GM23338 (cell line): ENCODE data around the gene PLA2R1. TPM values are rescaled to one million over a fixed set of nuclear protein-coding genes. Genes with fewer than 3 reads are reported as not detected.
"Not testable (repeated sequence)": the region's sequence is repeated elsewhere in the genome, so short reads cannot be mapped to it uniquely, and the experiment has no call there.

Experiments
- ATAC-seq: fragments of 200-7000 bp; cut with Tn5 transposase; 3 replicates; pipeline ENCODE4 v1.9.1; 2020
- DNase-seq: peaks from one replicate; pipeline ENCODE4 v3.0.0-alpha.2; 2015; ENCODE audit warnings: low spot score
- H2AFZ ChIP-seq: fragments of 200-600 bp; sonication (generic); 2 replicates; pipeline ENCODE4 v1.8.0; 2016; ENCODE audit warnings: antibody characterized with exemption, mild to moderate bottlenecking, moderate library complexity
- H3F3A ChIP-seq: fragments of 200-600 bp; sonication (generic); replicated peaks from 2 replicates; pipeline ENCODE4 v1.8.0; 2017; ENCODE audit warnings: antibody characterized with exemption, mixed run types, low read depth
- H3K27ac ChIP-seq: fragments of 200-600 bp; sonication (generic); 2 replicates; pipeline ENCODE4 v1.6.1; 2016; ENCODE audit warnings: low read depth
- H3K27me3 ChIP-seq: fragments of 200-600 bp; sonication (generic); 2 replicates; pipeline ENCODE4 v1.8.0; 2016; ENCODE audit warnings: mild to moderate bottlenecking, mixed run types, moderate library complexity; ENCODE audit not compliant: insufficient read depth
- H3K36me3 ChIP-seq: fragments of 200-600 bp; sonication (generic); 2 replicates; pipeline ENCODE4 v1.8.0; 2016; ENCODE audit warnings: mild to moderate bottlenecking; ENCODE audit not compliant: insufficient read depth
- H3K4me1 ChIP-seq: fragments of 200-600 bp; sonication (generic); 2 replicates; pipeline ENCODE4 v1.8.0; 2016; ENCODE audit warnings: mild to moderate bottlenecking, moderate library complexity; ENCODE audit not compliant: insufficient read depth
- H3K4me2 ChIP-seq: fragments of 200-600 bp; sonication (generic); 2 replicates; pipeline ENCODE4 v1.7.1; 2017; ENCODE audit warnings: mixed run types
- H3K4me3 ChIP-seq: fragments of 200-600 bp; sonication (generic); 2 replicates; pipeline ENCODE4 v1.6.1; 2016; ENCODE audit warnings: mixed run types
- H3K79me2 ChIP-seq: fragments of 200-600 bp; sonication (generic); replicated peaks from 2 replicates; pipeline ENCODE4 v1.8.0; 2017; ENCODE audit warnings: mild to moderate bottlenecking; ENCODE audit not compliant: insufficient read depth
- H3K9me2 ChIP-seq: fragments of 200-600 bp; sonication (generic); 2 replicates; pipeline ENCODE4 v1.8.0; 2017; ENCODE audit not compliant: insufficient read depth
- H4K20me1 ChIP-seq: fragments of 200-600 bp; sonication (generic); replicated peaks from 2 replicates; pipeline ENCODE4 v1.8.0; 2017; ENCODE audit warnings: mild to moderate bottlenecking; ENCODE audit not compliant: insufficient read depth
- H3K27ac Mint-ChIP-seq: 2 replicates; pipeline ENCODE4 v1.8.0; 2020; ENCODE audit warnings: inconsistent platforms, mild to moderate bottlenecking, moderate library complexity, mixed read lengths
- H3K27me3 Mint-ChIP-seq: 3 replicates; pipeline ENCODE4 v1.8.0; 2022; ENCODE audit warnings: low read depth, mild to moderate bottlenecking, moderate library complexity, mixed read lengths, inconsistent platforms; ENCODE audit not compliant: insufficient read depth, poor library complexity
- H3K36me3 Mint-ChIP-seq: 3 replicates; pipeline ENCODE4 v1.8.0; 2021; ENCODE audit warnings: low read depth, mild to moderate bottlenecking, inconsistent platforms, moderate library complexity, mixed read lengths
- H3K4me1 Mint-ChIP-seq: 3 replicates; pipeline ENCODE4 v1.8.0; 2020; ENCODE audit warnings: mild to moderate bottlenecking, inconsistent platforms, mixed read lengths
- H3K4me3 Mint-ChIP-seq: 3 replicates; pipeline ENCODE4 v1.8.0; 2021; ENCODE audit warnings: moderate library complexity, mild to moderate bottlenecking, inconsistent platforms, mixed read lengths
- H3K9me3 Mint-ChIP-seq: 3 replicates; pipeline ENCODE4 v1.8.0; 2020; ENCODE audit warnings: moderate library complexity, mild to moderate bottlenecking, inconsistent platforms, mixed read lengths
- polyA plus RNA-seq: library from polyadenylated mRNA; unstranded; fragments of >200 nt; fragmentation: Nextera tagmentation; extraction: Ambion mirVana; gene quantifications from 2 replicates; pipeline ENCODE4 v1.2.1, GENCODE V29; 2016
- total RNA-seq: library from RNA; depleted of rRNA; stranded (reverse); fragments of >200 nt; shearing (Covaris generic); gene quantifications from 2 replicates; pipeline ENCODE4 v1.2.3, GENCODE V29; 2014
- TF ChIP-seq, protein P1 (sequence below): fragments of 250-450 bp; sonication (Bioruptor Pico); IDR thresholded peaks from 2 replicates; pipeline ENCODE4 v1.5.0; 2020; ENCODE audit warnings: mild to moderate bottlenecking, moderate library complexity
- TF ChIP-seq, protein P2 (sequence below): IDR thresholded peaks from one replicate; pipeline ENCODE4 v1.6.1; 2018; ENCODE audit warnings: antibody characterized with exemption; ENCODE audit not compliant: unreplicated experiment

PLA2R1 gene
- total and polyA plus RNA-seq, 2 experiments from 2014 or later = 0.57 to 1.2 TPM

DNA sequence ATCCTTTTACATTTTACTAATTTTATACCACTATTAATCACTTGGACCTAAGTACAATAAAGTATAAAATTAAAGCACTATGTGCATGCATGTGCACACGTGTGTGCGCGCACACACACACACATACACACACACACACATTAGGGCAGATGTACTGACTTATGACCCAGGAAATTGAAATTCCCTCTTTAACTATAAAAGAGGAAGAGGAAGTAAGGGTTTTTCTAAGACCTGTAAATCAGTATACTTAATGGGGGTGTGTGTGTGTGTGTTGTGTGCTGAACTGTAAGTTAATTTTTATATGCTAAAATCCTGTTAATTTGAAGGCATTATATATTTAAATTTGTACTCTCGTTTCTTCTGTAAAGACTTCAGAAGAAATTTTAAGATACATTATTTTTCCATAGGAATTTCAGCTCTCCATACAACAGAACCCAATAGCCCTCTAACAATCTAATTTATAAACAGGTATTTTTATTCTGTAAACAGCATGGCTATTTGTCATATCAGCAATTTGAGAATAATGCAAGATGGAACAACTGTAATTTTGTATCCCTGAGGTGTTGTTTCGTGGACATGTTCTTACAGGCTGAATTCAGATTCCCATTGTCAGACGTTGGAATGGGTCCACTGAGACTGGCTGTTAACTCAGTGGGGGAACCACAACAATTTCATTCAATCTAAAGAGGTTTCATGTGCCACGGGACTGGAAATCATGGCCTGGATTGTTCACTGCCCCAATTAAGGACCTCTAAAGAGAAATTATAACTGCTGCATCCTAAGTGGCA is 90.9 kb downstream of the PLA2R1 start (continued):
- TF ChIP-seq, protein P1, sequence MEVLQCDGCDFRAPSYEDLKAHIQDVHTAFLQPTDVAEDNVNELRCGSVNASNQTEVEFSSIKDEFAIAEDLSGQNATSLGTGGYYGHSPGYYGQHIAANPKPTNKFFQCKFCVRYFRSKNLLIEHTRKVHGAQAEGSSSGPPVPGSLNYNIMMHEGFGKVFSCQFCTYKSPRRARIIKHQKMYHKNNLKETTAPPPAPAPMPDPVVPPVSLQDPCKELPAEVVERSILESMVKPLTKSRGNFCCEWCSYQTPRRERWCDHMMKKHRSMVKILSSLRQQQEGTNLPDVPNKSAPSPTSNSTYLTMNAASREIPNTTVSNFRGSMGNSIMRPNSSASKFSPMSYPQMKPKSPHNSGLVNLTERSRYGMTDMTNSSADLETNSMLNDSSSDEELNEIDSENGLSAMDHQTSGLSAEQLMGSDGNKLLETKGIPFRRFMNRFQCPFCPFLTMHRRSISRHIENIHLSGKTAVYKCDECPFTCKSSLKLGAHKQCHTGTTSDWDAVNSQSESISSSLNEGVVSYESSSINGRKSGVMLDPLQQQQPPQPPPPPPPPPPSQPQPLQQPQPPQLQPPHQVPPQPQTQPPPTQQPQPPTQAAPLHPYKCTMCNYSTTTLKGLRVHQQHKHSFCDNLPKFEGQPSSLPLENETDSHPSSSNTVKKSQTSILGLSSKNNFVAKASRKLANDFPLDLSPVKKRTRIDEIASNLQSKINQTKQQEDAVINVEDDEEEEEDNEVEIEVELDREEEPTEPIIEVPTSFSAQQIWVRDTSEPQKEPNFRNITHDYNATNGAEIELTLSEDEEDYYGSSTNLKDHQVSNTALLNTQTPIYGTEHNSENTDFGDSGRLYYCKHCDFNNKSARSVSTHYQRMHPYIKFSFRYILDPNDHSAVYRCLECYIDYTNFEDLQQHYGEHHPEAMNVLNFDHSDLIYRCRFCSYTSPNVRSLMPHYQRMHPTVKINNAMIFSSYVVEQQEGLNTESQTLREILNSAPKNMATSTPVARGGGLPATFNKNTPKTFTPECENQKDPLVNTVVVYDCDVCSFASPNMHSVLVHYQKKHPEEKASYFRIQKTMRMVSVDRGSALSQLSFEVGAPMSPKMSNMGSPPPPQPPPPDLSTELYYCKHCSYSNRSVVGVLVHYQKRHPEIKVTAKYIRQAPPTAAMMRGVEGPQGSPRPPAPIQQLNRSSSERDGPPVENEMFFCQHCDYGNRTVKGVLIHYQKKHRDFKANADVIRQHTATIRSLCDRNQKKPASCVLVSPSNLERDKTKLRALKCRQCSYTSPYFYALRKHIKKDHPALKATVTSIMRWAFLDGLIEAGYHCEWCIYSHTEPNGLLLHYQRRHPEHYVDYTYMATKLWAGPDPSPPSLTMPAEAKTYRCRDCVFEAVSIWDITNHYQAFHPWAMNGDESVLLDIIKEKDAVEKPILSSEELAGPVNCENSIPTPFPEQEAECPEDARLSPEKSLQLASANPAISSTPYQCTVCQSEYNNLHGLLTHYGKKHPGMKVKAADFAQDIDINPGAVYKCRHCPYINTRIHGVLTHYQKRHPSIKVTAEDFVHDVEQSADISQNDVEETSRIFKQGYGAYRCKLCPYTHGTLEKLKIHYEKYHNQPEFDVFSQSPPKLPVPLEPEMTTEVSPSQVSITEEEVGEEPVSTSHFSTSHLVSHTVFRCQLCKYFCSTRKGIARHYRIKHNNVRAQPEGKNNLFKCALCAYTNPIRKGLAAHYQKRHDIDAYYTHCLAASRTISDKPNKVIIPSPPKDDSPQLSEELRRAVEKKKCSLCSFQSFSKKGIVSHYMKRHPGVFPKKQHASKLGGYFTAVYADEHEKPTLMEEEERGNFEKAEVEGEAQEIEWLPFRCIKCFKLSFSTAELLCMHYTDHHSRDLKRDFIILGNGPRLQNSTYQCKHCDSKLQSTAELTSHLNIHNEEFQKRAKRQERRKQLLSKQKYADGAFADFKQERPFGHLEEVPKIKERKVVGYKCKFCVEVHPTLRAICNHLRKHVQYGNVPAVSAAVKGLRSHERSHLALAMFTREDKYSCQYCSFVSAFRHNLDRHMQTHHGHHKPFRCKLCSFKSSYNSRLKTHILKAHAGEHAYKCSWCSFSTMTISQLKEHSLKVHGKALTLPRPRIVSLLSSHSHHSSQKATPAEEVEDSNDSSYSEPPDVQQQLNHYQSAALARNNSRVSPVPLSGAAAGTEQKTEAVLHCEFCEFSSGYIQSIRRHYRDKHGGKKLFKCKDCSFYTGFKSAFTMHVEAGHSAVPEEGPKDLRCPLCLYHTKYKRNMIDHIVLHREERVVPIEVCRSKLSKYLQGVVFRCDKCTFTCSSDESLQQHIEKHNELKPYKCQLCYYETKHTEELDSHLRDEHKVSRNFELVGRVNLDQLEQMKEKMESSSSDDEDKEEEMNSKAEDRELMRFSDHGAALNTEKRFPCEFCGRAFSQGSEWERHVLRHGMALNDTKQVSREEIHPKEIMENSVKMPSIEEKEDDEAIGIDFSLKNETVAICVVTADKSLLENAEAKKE (CRISPR knock-in tag) = no peak
- TF ChIP-seq, protein P2, sequence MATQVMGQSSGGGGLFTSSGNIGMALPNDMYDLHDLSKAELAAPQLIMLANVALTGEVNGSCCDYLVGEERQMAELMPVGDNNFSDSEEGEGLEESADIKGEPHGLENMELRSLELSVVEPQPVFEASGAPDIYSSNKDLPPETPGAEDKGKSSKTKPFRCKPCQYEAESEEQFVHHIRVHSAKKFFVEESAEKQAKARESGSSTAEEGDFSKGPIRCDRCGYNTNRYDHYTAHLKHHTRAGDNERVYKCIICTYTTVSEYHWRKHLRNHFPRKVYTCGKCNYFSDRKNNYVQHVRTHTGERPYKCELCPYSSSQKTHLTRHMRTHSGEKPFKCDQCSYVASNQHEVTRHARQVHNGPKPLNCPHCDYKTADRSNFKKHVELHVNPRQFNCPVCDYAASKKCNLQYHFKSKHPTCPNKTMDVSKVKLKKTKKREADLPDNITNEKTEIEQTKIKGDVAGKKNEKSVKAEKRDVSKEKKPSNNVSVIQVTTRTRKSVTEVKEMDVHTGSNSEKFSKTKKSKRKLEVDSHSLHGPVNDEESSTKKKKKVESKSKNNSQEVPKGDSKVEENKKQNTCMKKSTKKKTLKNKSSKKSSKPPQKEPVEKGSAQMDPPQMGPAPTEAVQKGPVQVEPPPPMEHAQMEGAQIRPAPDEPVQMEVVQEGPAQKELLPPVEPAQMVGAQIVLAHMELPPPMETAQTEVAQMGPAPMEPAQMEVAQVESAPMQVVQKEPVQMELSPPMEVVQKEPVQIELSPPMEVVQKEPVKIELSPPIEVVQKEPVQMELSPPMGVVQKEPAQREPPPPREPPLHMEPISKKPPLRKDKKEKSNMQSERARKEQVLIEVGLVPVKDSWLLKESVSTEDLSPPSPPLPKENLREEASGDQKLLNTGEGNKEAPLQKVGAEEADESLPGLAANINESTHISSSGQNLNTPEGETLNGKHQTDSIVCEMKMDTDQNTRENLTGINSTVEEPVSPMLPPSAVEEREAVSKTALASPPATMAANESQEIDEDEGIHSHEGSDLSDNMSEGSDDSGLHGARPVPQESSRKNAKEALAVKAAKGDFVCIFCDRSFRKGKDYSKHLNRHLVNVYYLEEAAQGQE = no peak

DNA sequence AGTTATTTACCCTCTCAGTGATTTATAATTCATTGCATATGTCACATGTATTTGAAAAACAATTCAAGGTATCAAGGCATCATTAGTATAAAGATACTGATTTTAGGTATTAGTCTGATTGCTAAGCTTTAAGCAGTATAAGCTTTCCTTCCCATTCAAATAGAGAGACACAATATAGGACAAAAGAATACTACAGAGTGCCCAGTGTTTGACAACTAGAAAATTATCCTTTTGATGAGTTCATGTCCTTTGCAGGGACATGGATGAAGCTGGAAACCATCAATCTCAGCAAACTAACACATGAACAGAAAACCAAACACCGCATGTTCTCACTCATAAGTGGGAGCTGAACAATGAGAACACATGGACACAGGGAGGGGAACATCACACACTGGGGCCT is 91.9 kb downstream of the PLA2R1 start:
- H3K4me1 Mint-ChIP-seq, H3F3A ChIP-seq, H4K20me1 ChIP-seq, H3K36me3 Mint-ChIP-seq, H3K27ac Mint-ChIP-seq, H3K36me3 ChIP-seq, H3K4me3 Mint-ChIP-seq, H3K4me3 ChIP-seq, ATAC-seq, H2AFZ ChIP-seq, H3K4me2 ChIP-seq, H3K4me1 ChIP-seq, H3K79me2 ChIP-seq, H3K9me3 Mint-ChIP-seq, H3K27ac ChIP-seq, H3K9me2 ChIP-seq, H3K27me3 ChIP-seq, DNase-seq, H3K27me3 Mint-ChIP-seq: not testable (repeated sequence)
